ENCODE measurements around the gene ESRP2.
A peak's percentile ranks its signal among the peaks of the same experiment; 100 is the strongest.

Gene ESRP2

DNA sequence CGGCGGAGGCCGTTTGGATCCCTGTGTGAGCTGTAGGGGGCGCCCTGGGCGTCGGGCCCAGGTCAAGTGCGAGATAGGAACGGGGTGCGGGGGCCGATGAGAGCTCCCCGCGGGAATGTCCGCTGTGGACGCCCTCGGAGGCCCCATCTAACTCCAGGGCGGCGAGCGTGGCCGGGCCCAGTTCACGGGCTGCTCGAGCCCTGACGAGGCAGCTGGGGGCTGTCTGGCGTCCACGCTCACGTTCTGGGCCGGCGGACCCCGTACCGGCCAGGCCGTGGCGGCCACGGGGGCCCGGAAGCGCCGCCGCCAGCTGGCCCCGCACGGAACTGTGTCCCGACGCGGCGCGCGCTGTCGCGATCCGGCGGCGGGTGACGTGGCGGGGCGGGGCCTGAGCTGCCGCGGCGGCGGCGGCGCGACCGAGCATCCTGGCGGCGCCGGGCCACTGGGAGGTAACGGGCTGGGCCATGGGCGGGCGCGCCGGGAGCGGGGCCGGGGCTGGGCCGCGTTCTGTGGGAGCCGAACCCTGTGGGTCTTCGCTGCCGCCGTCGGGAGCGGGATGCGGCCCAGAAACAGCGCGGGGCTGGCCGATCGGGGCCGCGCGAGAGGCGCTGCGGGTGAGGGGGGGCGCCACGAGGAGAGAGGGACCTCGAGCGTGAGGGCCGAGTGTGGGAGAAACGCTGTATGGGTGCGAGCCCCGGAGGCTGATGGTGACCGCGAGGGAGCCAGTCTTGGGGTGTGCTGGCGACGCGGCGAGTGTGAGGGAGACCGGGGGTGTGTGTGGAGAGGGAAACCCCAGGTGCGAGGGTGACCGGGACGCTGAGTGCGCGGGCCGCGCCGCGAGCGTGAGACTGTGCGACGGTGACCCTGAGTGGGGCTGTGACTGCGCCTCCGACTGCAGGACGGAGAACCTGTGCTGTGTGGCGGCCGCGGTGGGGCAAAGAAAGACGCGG, 28.5 kb upstream of the ESRP2 start, which contains the start of gene SLC7A6:
SLC7A6 (plus strand) TSS at position 399 of the 950 bp plus-strand sequence. CDS start 10,201 bp downstream, outside the sequence.
- peak; percentile 73 to 85 for DNase-seq (ENCODE audit: low read depth in 1 of 2, low spot score in 1 of 2)

DNA sequence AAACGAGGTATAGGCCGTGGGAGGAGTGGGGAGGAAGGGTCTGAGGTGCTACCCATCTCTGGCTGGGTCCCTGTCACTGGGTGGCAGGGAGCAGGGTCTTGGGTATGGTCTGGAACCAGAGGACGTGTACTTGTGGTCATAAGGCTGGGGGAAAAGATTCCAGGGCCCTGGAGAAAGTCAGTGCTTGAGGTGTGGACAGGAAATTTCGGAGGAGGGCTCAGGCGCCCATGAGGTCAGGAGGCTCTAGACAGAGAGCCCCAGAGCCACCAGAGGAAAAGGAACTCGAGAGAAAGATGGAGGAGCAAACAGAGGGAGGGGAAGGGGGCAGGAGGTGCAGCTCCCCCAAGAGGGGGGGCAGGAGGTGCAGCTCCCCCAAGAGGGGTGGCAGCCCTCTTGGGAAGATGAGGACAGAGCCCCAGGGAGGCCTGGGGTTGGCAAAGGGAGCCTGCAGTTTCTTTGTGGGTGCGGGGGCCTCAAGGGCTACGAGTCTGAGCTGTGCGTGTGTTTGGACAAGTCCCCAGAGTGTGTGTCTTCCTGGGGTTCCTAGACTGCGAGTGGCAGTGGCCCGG, 27.7 kb upstream of the ESRP2 start:
- no peak for DNase-seq (ENCODE audit: low read depth in 1 of 2, low spot score in 1 of 2)

DNA sequence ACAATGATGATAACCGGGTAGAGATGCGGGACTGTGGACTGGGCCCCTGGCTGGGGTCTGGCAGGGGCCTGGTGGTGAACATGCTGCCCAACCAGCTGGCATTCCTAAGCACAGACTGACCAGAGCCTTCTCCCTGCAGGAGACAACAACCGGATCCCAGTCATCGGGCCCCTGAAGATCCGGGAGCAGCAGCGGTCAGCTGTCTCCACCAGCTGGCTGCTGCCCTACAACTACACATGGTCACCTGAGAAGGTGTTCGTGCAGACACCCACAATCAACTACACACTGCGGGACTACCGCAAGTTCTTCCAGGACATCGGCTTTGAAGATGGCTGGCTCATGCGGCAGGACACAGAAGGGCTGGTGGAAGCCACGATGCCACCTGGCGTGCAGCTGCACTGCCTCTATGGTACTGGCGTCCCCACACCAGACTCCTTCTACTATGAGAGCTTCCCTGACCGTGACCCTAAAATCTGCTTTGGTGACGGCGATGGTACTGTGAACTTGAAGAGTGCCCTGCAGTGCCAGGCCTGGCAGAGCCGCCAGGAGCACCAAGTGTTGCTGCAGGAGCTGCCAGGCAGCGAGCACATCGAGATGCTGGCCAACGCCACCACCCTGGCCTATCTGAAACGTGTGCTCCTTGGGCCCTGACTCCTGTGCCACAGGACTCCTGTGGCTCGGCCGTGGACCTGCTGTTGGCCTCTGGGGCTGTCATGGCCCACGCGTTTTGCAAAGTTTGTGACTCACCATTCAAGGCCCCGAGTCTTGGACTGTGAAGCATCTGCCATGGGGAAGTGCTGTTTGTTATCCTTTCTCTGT, 23.3 kb upstream of the ESRP2 start:
- DNase-seq (ENCODE audit: low read depth in 1 of 2, low spot score in 1 of 2) = no peak

DNA sequence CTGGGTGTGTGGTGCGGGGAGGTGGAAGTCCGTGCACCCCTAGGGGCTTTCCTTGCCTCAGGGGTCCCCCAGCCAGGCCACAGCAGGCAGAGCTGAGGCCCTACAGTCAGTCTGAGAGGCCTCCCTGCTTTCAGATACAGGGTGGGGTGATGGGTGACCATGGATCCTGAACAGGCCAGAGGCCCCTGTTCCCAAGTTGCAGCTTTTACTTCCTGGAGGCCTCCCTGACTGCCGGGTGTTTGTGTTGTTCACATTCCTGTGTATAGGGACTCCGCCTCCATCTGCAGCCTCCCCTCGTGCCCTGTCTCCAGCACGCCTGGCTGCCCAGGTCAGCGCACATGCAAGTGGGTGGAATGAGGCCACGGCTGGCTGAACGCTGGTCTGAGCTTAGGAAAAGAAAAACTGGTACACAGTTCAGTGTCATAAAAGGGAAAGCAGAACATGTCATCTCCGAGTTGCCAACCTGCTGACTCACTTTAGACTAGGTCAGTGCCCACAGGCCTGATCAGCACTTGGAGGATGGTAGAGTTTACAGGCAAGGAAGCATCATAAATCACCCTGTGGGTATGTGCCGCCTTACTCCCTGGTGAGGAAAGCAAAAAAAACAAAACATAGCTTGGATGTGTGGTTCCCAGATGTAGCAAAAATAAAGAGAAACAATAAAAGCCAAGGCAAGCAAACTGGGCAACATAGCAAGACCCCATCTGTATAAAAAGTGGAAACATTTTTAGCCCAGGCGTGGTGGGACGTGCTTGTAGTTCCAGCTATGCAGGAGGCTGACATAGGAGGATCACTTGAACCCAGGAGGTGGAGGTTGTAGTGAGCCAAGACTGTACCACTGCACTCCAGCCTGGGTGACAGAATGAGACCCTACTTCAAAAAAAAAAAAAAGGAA, 22.2 kb upstream of the ESRP2 start:
- DNase-seq (ENCODE audit: low read depth in 1 of 2, low spot score in 1 of 2) = no peak

DNA sequence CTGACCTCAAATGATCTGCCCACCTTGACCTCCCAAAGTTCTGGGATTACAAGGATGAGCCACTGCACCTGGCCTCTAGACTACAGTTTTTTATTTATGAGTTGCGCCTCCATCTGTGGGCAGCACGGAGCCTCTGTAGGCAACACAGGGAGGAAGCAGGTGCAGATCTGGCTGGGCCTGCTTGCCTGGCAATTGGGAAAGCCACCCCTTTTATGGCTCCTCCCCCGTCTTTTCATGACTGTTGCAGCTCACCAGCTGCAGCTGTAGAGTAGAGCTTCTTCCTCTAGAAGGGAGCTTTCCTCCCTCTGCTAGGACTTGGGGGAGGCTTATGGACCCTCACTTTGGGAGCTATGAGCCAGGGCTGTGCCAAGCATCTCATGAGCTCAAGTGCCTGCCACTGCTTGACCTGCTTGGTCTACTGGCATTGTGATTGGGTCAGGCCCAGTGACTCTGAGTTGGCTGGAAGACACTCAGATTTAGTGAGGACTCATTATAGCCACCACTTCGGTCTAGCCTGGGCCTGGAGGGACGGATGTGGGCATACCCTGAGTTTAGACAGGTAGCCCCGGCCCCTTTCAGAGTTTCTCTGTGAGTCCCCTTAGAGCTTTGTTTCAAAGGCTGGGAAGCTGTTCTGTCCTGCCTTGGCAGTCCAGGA, 21.5 kb upstream of the ESRP2 start:
- DNase-seq (ENCODE audit: low read depth in 1 of 2, low spot score in 1 of 2) = no peak

DNA sequence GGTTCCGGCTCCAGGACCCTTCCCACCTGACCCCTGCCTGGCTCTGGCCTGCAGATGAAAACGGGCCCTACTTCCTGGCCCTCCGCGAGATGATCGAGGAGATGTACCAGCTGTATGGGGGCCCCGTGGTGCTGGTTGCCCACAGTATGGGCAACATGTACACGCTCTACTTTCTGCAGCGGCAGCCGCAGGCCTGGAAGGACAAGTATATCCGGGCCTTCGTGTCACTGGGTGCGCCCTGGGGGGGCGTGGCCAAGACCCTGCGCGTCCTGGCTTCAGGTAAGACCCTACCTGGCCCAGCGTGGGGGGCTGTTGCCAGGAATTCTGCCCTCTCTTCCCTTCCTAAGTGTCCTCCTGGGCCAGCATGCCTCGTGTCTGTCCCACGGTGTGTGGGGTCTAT, 19.8 kb upstream of the ESRP2 start:
- DNase-seq (ENCODE audit: low read depth in 1 of 2, low spot score in 1 of 2) = no peak

DNA sequence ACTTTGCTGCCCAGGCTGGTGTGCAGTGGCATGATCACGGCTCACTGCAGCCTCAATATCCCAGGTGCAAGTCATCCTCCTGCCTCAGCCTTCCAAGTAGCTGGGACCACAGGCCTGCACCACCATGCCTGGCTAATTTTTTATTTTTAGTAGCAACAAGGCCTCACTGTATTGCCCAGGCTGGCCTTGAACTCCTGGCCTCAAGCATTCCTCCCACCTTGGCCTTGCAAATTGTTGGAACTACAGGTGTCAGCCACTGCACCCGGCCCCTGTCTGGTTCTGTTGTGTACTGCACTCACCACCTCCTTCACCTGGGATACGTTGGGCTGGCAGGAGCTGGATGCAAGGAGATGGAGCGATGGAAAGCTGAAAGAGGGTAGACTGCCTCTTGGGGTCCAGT, 17.8 kb upstream of the ESRP2 start:
- no peak for DNase-seq (ENCODE audit: low read depth in 1 of 2, low spot score in 1 of 2)

DNA sequence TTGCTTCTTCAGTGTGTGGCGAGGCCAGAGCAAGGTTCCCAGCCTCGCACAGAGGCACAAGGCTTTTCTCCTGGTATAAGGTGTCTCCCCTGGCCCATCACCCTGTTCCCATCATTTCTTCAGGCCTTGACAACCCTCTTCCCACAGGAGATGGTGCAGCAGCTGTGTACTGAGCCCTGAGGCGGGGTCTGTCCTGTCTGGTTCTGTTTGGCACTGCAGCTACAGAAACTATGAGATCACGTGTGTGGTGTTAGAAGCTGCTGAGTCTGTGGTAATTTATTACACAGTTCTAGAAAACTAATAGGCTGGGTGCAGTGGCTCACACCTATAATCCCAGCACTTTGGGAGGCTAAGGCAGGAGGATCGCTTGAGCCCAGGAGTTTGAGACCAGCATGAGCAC, 16.5 kb upstream of the ESRP2 start:
- no peak for DNase-seq (ENCODE audit: low read depth in 1 of 2, low spot score in 1 of 2)

DNA sequence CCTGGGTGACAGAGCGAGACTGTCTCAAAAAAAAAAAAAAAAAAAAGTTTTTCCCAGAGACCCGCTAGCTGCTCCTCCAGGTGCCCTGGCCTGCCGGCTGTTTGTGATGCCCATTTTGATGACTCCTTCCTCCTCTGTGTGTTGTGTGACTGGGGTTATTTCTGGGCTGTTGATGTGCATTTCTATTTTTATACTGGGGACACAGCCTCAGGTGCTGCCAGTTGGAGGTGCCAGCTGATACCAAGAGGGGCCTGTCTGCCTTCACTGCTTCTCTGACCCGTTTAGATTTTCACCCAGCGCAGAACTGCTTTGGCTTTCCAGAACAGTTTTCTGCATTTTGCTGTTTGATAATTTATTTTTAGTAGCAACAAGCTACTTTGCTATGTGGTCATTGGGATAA, 15.9 kb upstream of the ESRP2 start:
- DNase-seq (ENCODE audit: low read depth in 1 of 2, low spot score in 1 of 2) = no peak

DNA sequence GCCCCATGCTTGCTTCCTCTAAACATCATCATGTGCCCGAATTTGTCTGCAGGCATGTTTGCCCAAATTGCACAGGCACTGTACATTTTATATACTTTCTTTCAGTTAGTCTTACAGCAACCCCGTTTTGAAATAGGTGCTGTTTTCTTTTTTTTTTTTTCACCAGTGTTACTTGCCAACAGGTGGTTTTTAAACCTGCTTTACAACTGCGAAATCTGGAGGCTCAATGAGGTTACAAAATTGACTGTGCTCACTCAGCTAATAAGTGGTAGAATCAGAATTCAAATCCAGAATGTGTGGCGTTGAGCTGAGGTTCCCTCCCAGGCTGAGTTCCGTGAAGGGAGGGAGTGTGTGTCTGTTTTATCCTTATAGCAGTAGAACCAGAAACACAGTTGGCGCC, 15.0 kb upstream of the ESRP2 start:
- DNase-seq (ENCODE audit: low read depth in 1 of 2, low spot score in 1 of 2) = no peak

DNA sequence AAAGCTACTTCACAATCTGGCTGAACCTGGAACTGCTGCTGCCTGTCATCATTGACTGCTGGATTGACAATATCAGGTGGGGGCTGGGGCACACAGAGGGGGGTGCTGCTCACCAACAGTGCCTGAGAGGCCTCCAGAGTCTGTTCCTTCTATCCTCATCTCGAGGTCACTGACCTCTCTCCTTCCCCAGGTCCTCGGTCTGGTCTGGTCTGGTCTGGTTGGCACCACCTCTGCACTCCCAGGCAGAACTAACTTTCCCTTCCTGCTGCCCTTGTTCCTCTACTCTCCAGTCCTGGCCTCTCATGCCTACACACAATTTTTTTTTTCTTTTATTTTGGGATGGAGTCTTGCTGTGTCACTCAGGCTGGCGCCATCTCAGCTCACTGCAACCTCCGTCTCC, 13.4 kb upstream of the ESRP2 start:
- no peak for DNase-seq (ENCODE audit: low read depth in 1 of 2, low spot score in 1 of 2)

DNA sequence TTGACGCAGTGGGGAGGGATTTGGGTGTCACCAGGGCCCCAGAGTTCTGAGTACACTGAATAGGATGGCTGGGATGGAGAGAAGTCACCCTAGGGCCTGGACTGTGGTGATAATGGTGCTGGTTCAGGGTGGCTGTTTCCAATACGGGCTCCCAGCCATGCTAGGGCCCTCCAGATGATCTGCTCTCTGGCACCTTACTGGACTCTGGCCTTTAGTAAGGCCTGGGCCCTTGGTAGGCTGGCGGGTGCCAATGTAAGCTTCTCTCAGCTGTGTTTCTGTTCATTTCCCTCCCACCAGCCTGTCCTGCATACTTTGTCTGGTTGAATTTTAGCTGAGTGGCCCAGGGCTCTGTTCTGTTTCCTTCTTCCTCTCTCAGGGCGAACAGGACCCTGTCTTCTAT, 12.0 kb upstream of the ESRP2 start:
- no peak for DNase-seq (ENCODE audit: low read depth in 1 of 2, low spot score in 1 of 2)

DNA sequence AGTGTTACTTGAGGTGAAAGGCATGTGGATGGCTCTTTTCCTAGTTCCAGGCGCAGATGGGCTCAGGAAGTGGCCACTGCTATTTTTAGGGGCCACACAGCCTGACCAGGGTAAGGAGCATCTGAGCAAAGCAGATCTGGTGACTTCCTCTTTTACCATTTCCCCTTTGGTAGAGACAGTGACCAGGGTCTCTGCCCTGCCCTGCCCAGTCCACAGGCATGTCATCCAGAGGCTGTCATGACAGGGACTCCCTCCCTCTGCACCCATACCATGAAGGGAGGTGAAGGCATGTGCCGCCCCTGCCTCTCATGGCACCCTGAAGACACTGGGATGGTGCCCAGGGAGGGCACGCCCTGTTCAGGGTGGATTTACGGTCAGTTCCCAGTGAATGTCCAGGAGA, 11.5 kb upstream of the ESRP2 start:
- DNase-seq (ENCODE audit: low read depth in 1 of 2, low spot score in 1 of 2) = no peak

DNA sequence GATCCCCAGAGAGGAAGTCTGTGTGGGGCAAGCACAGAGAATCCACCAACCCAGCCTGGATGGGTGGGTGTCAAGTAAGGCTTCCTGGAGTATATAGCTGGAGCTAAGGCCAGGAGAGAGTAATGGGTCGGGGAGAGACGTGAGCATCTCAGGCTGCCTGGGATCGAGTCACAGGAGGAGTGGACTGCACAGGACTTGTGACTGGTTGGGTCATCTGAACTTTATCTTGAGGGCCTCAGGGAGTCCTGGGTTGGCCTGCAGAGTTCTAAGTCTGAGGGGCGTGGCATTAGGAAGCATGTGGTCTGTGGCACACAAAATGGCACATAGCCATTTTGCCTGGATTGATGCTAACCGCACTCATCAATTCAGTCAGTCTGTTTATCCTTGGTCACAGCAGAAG, 10.7 kb upstream of the ESRP2 start:
- no peak for DNase-seq (ENCODE audit: low read depth in 1 of 2, low spot score in 1 of 2)

DNA sequence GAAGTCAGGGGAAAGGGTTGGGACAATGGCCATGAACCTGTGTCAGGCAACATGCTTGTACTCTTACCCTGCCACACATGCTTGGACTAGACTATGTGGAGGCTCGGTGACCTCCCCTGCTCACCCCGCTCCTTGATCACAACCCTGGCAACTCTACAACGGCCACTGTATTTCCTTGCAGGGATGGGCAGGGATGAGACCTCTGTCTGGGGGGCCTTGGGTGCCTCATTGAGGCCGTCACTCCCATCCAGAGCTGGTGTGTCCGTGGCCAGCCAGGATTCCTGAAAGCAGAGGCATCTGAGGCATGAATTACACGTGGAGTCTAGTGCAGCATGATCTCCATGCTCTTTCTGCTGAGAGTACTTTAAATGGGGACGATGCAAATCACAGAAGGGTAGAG, 10.2 kb upstream of the ESRP2 start:
- no peak for DNase-seq (ENCODE audit: low read depth in 1 of 2, low spot score in 1 of 2)

DNA sequence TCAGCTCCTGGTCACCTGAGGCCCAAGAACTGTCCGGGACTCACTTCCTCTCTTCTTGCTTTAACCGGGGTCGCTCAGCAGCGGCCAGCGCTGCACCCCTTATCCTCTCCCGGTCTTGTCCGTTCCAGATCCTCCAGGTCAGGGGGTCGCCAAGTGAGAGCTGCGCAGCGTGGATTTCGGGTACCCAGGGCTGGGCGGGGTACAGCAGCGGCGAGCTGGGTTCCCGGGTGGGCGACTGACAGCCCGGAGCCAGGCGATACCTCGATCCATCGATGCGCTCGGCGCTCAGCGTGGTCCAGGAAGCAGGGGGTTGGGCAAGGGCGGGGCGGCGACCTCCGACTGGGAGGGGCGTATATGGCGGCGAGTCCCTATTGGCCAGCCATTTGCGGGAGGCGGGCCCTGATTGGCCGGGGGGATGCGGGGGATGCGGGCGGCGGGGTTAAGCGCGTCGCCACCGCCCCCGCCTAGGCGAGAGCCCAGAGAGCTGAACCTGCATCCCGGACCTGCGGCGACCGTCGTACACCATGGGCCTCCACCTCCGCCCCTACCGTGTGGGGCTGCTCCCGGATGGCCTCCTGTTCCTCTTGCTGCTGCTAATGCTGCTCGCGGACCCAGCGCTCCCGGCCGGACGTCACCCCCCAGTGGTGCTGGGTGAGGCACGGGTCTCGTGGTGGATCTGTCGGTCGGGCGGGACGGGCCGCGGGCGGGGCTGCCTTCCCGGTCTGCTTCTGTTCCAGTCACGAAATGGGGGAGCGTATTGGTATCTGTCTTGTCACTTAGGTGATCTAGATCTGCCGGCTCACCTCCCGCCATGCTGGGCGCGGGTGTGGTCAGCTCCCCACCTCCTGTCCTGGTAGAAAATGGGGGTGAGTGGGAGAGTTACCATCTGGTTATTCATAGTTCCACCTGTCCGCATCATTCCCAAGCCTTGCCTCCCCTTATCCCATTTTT, 9.3 kb upstream of the ESRP2 start, which contains the start of gene PLA2G15:
PLA2G15 (plus strand) TSS at position 471 of the 951 bp plus-strand sequence; CDS start at position 525, 54 bp downstream.
- DNase-seq (ENCODE audit: low read depth in 1 of 2, low spot score in 1 of 2) = peak; percentile 95 to 98

DNA sequence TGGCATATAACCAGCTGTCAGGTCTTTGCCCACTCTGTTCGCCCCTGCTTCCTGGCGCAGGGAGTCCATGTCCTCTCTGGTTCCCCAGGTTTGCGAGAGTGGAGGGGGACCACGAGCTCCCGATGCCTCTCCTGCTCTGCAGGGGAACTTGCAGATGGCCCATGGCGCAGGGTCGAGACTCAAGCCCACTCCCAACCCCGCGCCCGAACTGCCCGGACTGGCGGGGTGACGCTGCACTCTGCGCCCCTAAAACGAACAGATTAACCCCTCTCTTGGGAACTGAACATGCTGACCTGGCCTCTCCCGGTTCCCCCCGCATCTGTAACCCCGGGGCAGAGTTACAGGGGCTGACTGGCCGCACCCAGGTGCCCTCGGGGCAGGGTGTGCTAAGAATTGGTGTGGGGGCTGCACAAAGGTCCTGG, 8.6 kb upstream of the ESRP2 start:
- DNase-seq (ENCODE audit: low read depth in 1 of 2, low spot score in 1 of 2) = no peak

DNA sequence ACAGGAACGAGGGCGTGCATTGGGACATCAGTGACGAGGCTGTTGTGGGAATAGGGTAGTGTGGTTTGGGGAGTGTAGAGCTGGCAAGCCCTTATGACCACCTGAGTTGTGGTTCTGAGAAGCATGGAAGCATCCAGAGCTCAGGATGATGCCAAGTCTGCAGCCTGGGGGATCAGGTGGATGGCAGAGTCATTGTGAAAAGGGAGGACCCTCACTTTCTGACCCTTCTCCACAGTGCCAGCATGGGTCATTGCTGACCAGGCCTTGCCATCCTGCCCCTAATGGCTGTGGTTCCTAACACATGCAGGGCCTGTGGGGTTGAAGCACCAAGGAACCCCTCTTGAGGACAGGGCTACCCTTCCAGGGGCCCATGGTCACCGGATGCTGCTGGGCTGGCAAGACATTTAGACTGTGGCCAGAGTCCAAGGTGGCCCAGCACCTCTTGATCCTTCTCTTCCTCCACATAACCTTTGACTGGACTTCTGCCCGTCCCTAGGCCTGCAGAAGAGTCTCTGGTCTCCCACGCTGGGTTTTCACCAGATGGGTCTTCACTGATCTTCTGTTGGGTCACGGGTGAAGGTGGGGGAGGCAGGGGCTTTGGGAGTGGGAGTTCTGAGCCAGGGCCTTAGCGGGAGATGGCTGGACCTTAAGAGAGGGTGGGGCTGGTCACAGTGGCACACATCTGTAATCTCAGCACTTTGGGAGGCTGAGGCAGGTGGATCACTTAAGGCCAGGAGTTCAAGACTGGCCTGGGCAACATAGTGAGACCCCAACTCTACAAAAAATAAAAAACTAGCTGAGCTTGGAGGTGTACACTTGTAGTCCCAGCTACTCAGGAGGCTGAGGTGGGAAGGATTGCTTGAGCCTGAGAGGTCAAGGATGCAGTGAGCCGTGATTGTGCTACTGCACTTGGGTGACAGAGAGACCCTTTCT, 7.3 kb upstream of the ESRP2 start:
- DNase-seq (ENCODE audit: low read depth in 1 of 2, low spot score in 1 of 2) = no peak

Data from activated CD4-positive, alpha-beta T cell treated with anti-CD3 and anti-CD28 coated beads, Interleukin-2, amount 50 U/mL, for 24 hours (primary cell).